AG08395 (cell line): ENCODE measurements around the gene C1QTNF3.
A peak's percentile ranks its signal among the peaks of the same experiment; 100 is the strongest.

Source experiments
- DNase-seq: peaks from one replicate; pipeline ENCODE4 v3.0.0; 2012; ENCODE audit warnings: mixed read lengths, low spot score

The C1QTNF3 gene

GRCh38 chr5:33997331-33997983, 45.6 kb downstream of the C1QTNF3 start:
- DNase-seq = peak; percentile 85

DNA sequence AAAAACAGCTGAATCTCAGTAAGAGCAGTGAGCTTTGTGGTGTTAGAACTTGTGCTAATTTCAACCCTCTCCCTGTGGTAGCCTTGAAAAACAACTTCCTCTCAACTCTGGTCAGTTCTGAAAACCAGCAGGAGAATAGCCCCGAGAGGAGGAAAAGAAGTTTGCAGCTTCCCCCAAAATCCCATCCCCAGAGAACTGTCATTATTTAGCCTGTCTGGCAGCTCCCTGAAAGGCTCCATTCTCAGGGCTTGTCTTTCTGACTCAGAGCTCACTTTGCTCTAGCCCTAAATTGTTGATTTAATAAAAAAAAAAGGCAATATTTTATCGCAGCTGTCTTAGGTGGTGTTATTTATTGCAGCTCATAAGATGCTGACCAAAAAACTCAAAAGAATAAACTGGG, 47.1 kb downstream of the C1QTNF3 start:
- no peak for DNase-seq

GRCh38 chr5:33994845-33995244, 48.2 kb downstream of the C1QTNF3 start:
- DNase-seq = peak; percentile 71

DNA sequence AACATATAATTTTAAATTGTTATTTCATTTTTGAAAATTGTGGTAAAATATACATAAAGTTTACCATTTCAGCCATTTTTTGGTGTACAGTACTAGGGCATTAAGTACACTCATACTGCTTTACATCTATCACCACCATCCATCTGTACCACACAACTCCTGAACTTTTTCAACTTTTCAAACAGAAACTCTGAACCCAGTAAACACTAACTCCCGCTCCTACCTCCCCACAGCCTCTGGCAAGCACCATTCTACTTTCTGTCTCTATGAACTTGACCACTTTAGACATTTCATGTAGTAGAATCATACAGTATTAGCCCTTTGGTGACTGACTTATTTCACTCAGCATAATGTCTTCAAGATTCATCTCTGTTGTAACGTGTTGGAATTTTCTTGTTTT, 50.1 kb downstream of the C1QTNF3 start:
- DNase-seq = no peak

GRCh38 chr5:33985447-33985846, 57.6 kb downstream of the C1QTNF3 start:
- DNase-seq = no peak

- DNase-seq = no peak
Observed at GRCh38 chr5:33984671-33985124, 58.3 kb downstream of the C1QTNF3 start, which contains the start of gene SLC45A2. Gene SLC45A2 (minus strand): TSS chr5:33984693. CDS start chr5:33984583, 110 bp downstream.

DNA sequence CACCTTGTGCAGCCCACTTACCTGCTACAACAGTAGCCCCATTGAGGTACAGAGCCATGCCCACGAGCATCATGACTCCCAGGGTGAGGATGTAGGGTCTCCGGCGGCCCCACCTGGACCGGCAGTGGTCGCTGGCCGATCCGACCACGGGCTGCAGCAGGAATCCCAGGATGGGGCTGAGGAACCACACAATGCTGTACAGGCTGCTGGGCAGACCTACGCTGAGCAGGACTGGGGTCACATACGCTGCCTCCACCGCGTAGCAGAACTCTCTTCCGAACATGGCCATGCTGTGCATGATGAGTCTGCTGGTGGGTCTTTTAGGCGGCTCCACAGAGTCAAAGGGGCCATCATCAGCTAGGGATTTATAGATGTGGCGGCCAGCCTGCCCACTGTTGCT, 58.8 kb downstream of the C1QTNF3 start:
- no peak for DNase-seq

GRCh38 chr5:33981408-33982162, 61.4 kb downstream of the C1QTNF3 start:
- peak; percentile 53 for DNase-seq

DNA sequence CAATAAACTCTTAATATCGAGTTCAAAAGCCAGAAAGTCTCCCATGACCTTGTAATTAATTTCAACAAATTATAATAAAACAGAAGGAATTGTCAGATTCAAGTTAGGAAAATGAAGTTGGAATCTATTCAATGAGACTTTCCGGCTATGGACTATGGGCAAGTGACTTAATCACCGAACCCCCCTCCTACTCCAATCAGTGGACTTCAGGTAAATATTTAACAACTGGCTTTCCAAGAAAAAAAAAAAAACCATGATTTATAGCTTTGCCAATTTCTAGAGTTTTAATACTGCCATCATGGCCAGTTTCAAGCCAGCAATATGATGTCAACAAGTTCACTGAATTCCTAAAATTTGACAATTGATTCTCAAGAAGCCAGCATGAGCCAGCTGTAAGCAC, 63.0 kb downstream of the C1QTNF3 start:
- no peak for DNase-seq

- no peak for DNase-seq
Observed at GRCh38 chr5:33978306-33978705, 64.7 kb downstream of the C1QTNF3 start.

DNA sequence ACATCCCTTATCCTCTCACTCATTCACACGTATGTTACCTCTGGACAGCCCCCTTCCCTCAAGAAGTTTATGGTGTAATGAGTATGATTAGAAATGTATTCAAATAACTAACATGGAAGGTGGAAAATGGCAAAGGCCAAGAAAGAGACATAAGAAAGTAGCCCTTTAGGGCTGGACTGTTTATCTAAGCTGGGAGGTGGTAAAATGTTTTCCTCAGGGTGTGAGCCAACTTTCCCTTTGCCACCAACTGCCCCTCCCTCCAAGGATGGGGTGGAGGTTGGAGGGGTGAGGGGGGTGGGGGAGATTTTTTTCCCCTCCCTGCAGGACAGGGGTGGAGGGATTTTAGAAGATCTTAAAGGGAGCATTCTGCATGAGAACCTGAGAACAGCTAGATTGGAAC, 66.7 kb downstream of the C1QTNF3 start:
- no peak for DNase-seq

- no peak for DNase-seq
Observed at GRCh38 chr5:33975852-33976251, 67.2 kb downstream of the C1QTNF3 start.

DNA sequence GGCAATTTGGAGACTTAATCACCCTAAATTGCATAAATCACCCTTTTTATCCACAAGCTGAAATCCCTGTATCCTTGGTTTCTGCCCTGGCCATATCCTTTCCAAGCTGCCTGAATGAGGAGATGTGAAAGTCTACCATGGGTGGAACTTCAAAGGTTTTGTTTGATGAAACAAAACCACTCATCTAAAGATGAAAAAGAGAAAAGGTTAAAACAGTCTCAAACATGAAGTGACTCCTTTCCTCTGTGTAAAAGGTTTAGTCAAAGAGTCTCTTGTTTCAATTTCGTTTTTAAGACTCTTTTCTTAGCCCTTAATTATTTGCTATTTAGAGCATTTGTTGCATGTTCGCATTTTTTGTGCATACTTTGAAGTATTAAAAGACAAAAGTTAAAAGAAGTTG, 69.7 kb downstream of the C1QTNF3 start:
- no peak for DNase-seq

DNA sequence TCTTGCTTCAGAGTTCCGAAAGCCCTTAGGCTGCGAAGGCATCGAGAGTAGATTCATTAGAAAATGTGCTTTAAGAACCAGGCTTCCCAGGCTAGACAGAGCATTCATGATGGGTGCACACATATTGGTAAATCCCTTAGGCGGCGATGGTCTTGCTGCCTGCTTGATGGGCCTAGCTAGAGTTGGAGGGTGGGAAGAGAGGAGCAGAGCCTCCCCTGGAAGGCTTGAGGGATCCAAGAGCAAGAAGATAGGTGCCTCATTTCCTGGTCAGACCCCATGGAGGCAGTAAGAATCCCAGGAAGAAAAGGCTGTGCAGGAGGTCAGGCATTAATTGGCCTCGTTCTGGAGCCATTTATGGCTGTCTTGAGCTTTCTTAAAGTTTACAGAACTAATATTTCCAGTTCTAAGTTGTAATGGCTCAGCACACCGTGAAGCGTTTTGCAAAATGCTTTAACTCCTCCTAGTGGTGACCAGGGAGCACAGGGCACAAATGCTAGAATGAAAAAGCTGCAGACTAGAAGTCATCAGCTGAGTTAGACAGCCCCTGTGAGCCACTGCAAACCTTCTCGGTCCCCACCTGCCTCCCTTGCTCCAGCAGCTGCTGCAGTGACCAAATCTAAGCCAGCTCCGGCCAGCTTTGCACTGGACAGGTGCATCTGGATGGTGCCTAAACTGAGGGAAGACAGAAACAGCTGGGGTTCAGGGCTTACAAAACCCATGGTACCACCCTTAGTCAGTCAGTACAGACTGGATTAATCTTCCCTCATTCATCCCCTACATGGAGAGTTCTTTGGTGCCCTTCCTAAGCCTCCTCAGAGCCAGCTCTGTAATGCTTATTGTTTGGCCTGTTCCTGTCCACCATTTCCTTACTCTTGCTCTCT, 73.2 kb downstream of the C1QTNF3 start:
- DNase-seq = peak; percentile 82

DNA sequence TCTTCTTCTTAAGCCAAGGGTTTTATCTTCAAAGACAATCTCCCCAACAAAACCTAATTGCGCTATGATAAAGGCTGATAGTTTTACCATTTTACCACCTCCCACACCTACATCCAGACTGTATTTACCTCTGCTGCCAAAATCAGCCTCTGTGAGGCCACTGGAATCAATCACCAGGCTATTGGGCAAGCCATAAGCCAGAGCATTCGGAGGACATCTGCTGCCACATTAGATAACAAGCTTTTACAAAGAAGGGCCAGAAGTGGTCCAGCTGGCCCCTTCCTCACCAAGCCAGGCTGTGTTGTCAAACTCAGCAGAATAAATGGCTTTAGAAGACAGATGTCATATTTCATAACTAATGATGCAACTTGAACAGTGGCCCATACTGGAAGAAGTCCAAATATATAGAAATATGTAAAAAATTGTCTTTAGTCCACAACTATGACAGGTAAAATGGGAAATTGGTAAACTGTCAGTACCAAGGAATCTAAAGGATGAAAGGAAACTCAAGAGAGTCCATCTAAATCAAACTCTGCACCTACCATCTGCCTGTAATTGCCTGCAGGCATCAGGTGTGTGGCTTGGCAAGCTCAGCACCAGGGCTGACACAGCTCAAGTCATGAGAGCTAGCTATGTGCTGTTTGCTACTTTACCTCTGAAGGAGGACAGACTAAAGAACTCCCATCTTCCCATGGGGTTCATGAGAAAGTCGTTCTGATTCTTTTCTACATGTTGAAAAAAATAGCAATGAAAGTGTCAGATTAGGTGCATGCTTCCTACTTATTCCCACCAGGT, 74.6 kb downstream of the C1QTNF3 start:
- DNase-seq = no peak
